ENCODE data around the gene RTN4R.

RTN4R gene

DNA sequence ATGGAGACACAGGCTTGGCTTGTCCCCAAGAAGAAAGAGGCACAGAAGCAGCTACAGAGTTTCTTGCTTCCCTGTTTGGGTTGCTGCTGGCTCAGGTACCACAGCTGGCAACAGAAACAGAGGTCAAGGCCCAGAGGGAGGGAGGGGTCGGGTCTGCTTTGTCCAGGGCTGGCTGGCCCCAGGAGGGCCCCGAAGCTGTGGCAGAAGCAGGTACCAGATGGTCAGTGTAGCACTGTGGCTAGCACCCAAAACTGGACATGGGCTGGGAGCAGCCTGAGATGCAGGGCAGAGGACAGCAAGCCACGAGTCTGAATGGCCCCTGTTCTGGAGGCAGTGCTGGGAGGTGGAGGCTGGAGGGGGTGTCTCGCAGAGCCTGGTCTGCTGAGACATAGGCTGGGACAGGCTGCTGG is 65.0 kb downstream of the RTN4R start:
- no peak overlapping the region for H3K4me3 ChIP-seq (ENCODE audit: low read depth, low read length)
- in situ Hi-C loops (cut with HindIII; ENCODE audit: low sequenced_read_pairs) = no loop called here
- no peak for DNase-seq (ENCODE audit: low read depth, low spot score)
- TF ChIP-seq, protein P1, sequence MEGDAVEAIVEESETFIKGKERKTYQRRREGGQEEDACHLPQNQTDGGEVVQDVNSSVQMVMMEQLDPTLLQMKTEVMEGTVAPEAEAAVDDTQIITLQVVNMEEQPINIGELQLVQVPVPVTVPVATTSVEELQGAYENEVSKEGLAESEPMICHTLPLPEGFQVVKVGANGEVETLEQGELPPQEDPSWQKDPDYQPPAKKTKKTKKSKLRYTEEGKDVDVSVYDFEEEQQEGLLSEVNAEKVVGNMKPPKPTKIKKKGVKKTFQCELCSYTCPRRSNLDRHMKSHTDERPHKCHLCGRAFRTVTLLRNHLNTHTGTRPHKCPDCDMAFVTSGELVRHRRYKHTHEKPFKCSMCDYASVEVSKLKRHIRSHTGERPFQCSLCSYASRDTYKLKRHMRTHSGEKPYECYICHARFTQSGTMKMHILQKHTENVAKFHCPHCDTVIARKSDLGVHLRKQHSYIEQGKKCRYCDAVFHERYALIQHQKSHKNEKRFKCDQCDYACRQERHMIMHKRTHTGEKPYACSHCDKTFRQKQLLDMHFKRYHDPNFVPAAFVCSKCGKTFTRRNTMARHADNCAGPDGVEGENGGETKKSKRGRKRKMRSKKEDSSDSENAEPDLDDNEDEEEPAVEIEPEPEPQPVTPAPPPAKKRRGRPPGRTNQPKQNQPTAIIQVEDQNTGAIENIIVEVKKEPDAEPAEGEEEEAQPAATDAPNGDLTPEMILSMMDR (IDR thresholded peaks at IDR 0.05; ENCODE audit: low read depth, low read length) = no peak

DNA sequence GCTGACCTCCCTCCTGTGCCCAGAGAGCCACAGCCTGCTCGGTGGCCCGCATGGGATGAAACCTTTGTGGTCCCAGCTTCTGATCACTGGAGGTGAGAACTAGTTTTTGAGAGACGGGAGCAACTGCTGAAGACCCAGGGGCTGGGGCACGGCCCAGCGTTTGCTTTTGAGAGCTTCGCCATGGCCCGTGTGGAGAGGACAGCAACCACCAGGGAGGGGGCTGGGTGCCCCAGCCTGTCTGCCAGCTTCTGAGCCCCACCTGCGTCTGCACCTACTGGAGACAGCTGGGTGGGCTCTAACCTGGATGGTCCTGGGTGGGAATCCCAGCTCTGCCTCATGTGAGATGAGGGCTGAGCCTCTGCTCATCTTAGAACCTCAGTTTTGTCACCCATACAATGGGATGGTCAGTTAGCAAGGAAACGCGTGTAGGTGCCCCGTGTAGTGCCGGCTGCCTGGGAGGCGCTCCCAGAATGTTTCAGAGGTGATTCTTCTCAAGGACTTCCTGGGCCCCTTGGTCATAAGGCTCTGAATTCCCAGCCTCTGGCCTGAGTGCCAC is 66.2 kb downstream of the RTN4R start:
- TF ChIP-seq, protein P1 (IDR thresholded peaks at IDR 0.05; ENCODE audit: low read depth, low read length) = no peak
- no peak overlapping the region for H3K4me3 ChIP-seq (ENCODE audit: low read depth, low read length)
- no peak for DNase-seq (ENCODE audit: low read depth, low spot score)
- in situ Hi-C loops (cut with HindIII; ENCODE audit: low sequenced_read_pairs) = no loop called here

GRCh38 chr22:20199906-20200305 is 68.2 kb downstream of the RTN4R start:
- no peak for DNase-seq (ENCODE audit: low read depth, low spot score)
- H3K4me3 ChIP-seq (ENCODE audit: low read depth, low read length) = no peak overlapping the region
- TF ChIP-seq, protein P1 (IDR thresholded peaks at IDR 0.05; ENCODE audit: low read depth, low read length) = no peak
- in situ Hi-C loops (cut with HindIII; ENCODE audit: low sequenced_read_pairs) = no loop called here

- in situ Hi-C loops (cut with HindIII; ENCODE audit: low sequenced_read_pairs) = no loop called here
- TF ChIP-seq, protein P1 (IDR thresholded peaks at IDR 0.05; ENCODE audit: low read depth, low read length) = no peak
- DNase-seq (ENCODE audit: low read depth, low spot score) = no peak
- no peak overlapping the region for H3K4me3 ChIP-seq (ENCODE audit: low read depth, low read length)
These were observed 68.7 kb downstream of the RTN4R start for GRCh38 chr22:20199413-20199842.

- DNase-seq (ENCODE audit: low read depth, low spot score) = no peak
- in situ Hi-C loops (cut with HindIII; ENCODE audit: low sequenced_read_pairs) = no loop called here
- TF ChIP-seq, protein P1 (IDR thresholded peaks at IDR 0.05; ENCODE audit: low read depth, low read length) = no peak
- no peak overlapping the region for H3K4me3 ChIP-seq (ENCODE audit: low read depth, low read length)
These were observed 69.4 kb downstream of the RTN4R start for GRCh38 chr22:20198557-20199319.

GRCh38 chr22:20197407-20198030 is 70.6 kb downstream of the RTN4R start:
- in situ Hi-C loops (cut with HindIII; ENCODE audit: low sequenced_read_pairs) = no loop called here
- no peak for DNase-seq (ENCODE audit: low read depth, low spot score)
- H3K4me3 ChIP-seq (ENCODE audit: low read depth, low read length) = no peak overlapping the region
- TF ChIP-seq, protein P1 (IDR thresholded peaks at IDR 0.05; ENCODE audit: low read depth, low read length) = no peak
